DOHH2 (cell line): ENCODE data around the gene DRC3.

Experiments used
- CTCF ChIP-seq: fragments of 200-600 bp; sonication (generic); IDR thresholded peaks from one replicate; pipeline ENCODE4 v1.5.1; 2014; ENCODE audit warnings: antibody characterized with exemption, mild to moderate bottlenecking, low read depth, low read length; ENCODE audit not compliant: poor library complexity, severe bottlenecking
- EZH2phosphoT487 ChIP-seq: fragments of 200-600 bp; sonication (generic); IDR thresholded peaks from 2 replicates; pipeline ENCODE4 v1.6.1; 2017; ENCODE audit warnings: borderline replicate concordance, mild to moderate bottlenecking, antibody characterized with exemption, low read length, moderate library complexity, mixed read lengths

DNA sequence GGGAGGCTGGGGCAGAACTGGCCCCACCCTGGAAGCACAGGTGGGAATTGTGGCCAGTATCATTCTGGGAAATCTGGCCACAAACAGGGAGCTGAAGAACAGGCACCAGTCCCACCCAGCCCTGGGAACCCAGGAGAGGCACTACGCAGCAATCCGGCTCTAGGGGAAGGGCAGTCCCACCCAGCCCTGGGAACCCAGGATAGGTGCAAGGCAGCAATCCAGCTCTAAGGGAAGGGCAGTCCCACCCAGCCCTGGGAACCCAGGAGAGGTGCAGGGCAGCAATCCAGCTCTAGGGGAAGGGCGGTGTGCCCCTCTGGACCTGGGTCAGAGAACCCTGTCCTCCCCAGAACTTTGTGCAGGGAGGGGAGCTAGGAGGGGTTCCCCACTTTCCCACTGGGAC, 7.1 kb downstream of the DRC3 start:
- TF ChIP-seq CTCF (no peak), EZH2phosphoT487 (no peak)
